Retina (tissue), 1 donor: ENCODE measurements around the gene NFATC1.

Experiments used
- DNase-seq: peaks from one replicate; pipeline ENCODE4 v3.0.0-alpha.2; 2016

Gene NFATC1

DNA sequence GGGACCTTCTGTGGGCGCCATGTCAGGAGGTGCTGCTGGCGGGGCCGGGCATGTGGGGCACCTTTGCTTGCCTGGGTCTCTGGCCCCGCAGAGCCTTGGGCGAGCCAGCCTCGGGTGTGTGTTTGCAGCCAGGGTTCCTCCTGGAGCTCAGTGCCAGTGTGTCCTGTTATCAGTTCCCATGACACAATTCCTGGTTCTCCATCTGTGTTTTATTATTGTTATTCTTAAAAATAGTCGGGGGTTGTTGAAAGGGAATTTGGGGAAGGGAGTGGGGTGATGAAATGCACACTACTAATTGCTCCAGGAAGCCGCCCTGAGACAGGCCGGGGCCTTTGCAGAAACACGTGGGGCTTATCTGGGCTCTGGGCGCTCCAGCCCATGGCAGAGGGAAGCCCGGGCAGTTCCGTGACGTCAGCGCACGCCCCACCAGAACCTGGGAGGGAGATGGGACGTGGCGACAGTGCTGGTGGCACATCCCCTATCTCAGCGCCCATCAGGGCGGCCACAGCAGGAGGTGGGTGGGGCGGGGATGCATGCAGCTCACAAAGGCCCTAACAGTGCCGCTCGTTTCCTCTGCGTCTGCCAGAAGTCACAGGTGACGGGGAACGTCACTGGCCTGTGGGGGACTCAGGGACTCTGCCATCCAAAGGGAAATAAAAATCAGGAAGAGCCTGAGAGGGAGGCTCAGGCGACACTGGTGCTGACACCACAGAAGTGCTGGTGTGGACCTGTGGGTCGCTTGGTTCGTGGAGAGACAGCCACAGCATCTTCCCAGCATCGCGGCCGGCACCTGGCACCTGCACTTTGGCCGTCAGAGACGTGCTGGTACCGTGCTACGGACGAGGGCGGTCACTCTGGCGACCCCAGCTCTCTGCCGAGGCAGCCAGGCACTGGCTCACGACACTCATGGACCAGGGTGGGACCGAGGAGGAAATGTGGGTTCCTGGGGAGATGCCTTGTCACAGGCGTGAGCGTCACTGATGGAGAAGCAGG lies 131.0 kb downstream of the NFATC1 start:
- no peak for DNase-seq

DNA sequence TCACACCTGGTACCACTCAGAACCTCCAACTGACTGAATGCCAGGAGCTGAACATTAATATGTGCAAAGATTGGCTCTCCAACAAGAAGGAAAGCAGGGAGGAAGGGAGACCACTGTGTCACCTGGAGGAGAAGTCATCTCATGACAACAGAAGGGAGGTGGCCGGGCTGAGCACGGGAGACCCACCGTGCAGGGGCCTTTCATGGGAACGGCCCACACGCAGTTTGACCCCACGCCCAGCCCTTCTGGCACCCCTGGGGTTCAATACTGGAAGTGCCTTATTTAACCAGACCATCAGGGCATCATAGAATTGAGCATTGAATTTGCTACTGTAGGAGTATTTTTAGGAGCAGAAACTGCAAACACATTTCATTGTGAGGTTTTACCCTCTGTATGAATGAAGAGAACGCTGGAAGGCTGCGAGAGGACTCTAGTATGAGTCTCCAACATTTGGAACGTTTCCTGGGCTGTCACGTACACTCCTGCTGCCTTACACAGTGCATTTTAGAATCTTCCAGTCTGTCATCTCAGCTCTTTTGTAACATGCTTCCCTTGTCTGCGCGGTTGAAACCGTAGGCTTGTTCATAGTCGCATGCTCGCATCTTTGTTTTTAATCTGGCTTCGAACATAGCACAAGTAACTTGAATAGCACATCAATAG lies 132.1 kb downstream of the NFATC1 start:
- no peak for DNase-seq

DNA sequence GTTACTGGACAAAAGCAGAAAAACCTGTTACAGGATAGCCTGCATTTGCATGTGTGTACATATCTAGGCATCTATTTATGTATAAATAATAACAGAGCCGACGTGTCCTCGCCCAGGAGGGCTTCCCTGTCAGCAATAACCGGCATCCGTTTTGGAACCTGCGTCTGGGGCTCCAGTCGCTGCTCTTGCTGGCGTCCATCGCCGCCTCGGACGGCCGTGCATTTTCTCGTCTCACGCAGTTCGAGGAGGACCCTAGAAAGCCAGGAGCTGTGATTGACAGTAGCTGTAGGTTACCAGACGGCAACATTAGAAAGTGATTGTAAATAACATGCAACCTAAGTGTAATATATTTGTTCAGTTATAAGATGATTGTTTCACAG lies 132.6 kb downstream of the NFATC1 start:
- no peak for DNase-seq

GRCh38 chr18:79528846-79529245 lies 133.1 kb downstream of the NFATC1 start:
- DNase-seq: peak; percentile 78

GRCh38 chr18:79529296-79529695 lies 133.6 kb downstream of the NFATC1 start:
- DNase-seq: no peak

- no peak for DNase-seq
These were observed 134.3 kb downstream of the NFATC1 start for GRCh38 chr18:79529991-79530390.

DNA sequence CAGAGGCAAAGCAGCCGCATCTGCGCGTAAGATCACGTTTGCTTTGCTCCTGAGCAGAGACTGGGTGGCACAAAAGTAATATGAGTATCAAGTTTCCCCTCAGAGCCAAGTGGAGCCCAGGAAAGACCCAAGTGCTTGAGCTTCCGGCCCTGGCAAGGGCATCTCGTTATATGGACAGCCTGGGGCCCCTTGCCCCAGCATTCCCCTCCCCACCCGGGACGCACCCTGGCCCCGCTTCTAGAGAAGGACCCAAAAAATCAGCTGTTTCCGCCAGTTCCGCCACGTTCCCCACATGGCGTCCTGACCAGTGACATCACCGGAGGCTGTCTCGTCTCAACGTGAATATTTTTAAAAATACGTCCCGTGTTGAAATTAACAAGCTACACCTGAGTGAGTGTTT lies 135.1 kb downstream of the NFATC1 start:
- DNase-seq: no peak

DNA sequence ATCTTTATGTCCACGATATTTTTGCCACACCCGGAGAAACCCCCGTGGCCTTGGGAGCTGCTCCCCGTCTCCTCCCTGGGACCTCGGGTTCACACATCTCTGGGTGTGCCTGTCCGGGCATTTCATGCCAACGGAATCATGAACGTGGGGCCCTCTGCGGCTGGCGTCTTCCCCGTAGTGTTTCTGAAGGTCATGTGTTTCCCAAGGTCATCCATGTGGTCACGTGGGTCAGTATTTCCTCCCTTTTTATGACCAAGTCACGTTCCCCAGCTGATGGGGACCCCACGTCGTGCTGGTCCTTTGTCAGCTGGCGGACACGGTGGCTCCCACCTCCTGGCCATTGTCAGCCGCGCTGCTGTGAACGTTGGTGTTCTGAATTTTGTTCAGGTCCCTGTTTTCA lies 135.7 kb downstream of the NFATC1 start:
- no peak for DNase-seq

DNA sequence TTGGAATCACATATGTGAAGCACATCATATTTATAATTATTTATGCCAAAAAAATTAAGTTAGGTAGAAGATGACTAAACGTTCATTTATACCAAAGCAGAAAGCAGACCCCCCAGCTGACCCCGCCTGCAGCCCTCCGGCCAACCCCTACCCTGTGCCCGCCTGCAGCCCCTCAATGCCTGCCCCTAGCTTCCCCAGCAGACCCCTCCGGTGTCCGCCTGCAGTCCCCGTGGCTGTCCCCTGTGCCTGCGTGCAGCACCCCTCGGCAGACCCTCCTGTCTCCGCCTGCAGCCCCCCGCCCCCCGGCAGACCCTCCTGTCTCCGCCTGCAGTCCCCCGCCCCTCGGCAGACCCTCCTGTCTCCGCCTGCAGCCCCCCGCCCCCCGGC lies 136.2 kb downstream of the NFATC1 start:
- DNase-seq: no peak

- DNase-seq: peak; percentile 48
These were observed 136.7 kb downstream of the NFATC1 start for GRCh38 chr18:79532313-79533007.

DNA sequence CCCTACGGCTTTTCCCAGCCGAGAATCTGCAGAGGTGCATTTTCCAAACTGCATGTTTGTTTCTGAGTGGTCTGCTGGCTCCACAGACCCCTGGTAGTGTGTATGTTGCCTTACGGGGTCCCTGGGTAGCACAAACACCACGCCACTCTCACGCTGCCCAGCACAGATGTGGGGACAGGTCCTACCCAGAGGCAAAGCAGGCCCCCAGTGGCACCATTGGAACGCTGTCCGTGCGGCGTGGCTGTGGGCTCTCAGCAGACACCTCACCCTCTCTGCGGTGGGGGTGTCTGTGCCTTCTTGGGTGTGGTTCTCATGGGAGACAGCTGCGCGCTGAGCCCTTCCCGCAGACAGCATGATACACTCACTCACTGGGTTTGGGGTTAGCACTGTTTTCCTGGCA lies 137.4 kb downstream of the NFATC1 start:
- no peak for DNase-seq

- DNase-seq: no peak
These were observed 137.9 kb downstream of the NFATC1 start for GRCh38 chr18:79533591-79533990.

DNA sequence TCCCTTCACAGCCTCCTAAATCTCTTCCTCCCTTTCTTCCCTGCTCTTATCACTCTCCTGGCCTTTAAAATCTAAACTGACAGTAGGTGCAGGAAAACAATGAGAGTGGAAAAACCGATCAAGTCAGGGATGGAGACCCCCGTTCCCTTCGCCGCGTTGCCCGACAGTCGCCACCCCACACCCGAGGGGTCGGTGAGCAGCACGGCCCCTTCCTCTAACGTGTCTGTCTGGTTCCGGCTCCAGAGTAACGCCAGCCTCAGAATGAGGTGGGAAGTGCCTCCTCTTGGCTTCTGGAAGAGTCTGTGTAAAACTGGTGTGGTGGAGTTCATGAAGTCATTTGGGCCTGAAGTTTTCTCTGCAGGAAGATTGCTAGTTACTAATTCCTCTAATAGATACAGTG lies 138.6 kb downstream of the NFATC1 start:
- no peak for DNase-seq

DNA sequence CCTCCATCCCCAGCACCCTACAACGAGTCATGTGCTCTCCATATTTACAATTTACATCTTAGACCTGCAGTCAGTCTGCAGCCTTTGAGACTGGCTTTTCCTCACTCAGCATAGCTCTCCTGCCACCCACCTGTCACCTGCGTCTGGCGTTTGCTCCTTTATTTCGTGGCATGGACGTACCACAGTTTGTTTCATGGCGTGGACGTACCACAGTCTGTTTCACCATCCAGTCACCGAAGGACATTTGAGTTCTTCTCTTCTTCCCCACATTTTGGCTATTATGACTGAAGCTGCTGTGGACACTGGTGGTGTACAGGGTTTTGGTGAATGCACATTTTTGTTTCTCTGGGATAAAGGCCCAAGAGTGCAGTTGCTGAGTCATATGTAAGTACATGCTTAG lies 142.0 kb downstream of the NFATC1 start:
- DNase-seq: no peak

DNA sequence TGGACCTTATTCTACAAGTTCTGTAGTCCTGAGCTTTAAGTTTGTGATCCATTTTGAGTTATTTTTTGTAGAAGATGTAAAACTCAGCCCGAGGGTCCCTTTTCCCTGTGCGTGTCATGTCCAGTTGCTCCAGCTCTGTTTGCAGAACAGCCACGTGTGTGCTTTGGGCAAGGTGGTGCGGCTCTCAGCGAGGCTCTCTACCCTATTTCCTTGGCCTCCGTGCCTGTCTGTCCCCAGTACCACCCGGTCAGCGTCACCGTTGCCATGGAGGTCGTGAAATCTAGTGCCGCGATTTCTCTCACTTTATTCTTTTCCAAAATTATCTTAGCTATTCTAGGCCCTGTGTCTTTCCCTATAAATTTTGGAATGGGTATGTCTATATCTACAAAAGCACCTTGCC lies 142.9 kb downstream of the NFATC1 start:
- DNase-seq: no peak

- no peak for DNase-seq
These were observed 144.6 kb downstream of the NFATC1 start for GRCh38 chr18:79540161-79540903.

GRCh38 chr18:79540904-79541282 lies 145.2 kb downstream of the NFATC1 start:
- DNase-seq: no peak

DNA sequence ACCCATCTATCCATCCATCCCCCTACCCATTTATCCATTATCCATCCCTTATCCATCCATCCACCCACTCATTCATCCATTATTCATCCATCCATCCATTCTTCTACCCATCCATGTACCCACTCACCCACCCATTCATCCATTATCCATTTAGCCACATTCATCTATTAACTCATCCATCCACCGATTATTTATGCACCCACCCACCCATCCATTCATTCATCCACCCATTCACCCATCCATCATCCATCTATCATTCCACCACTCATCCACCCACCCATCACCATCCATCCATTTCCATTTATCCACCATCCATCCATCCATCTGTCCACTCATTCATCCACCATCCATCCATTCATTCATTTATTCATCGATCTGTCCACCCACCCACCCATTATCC lies 146.5 kb downstream of the NFATC1 start:
- DNase-seq: no peak

GRCh38 chr18:79542876-79543750 lies 147.4 kb downstream of the NFATC1 start:
- DNase-seq: no peak

GRCh38 chr18:79543861-79544385 lies 148.2 kb downstream of the NFATC1 start:
- DNase-seq: no peak

DNA sequence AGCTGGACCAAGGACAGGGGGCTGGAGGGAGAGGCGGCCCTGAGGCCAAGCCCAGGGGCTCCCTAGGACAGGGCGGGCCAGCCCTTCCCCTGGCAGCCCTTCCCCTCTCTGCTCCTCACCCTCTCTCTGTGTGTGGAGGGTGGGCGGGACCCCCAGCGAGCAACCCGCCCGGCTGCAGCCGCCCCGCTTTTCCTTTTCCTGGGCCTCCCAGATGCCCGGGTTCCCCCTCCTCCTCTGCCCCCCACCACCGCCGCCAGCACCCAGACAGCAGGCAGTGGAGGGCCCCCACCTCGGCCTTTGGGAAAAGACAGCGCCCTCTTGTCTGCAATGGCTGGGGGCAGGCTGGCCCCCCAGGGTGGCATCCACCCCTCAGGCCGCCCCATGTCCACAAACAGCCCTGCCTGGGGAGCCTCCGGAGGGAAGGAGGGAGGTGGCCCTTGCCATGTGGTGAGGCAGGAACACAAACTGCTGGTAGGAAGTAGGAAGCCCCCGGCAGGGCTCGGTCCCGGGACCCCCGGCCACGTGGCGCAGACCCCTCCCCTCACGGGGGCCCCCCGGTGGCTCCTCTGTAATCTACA lies 148.7 kb downstream of the NFATC1 start:
- no peak for DNase-seq
